Rectal smooth muscle tissue (tissue), 1 donor: ENCODE measurements around the gene GTPBP10.
"Not testable (repeated sequence)": the region's sequence is repeated elsewhere in the genome, so short reads cannot be mapped to it uniquely, and the experiment has no call there.

Experiments used
- H3K27ac ChIP-seq: one replicate; pipeline ENCODE4 v1.7.0; 2013; ENCODE audit warnings: low read depth, low read length, inconsistent platforms
- H3K27me3 ChIP-seq: one replicate; pipeline ENCODE4 v1.7.0; 2013; ENCODE audit warnings: low read length; ENCODE audit not compliant: control insufficient read depth, insufficient read depth
- H3K36me3 ChIP-seq: one replicate; pipeline ENCODE4 v1.7.0; 2013; ENCODE audit warnings: low read length; ENCODE audit not compliant: control insufficient read depth, insufficient read depth
- H3K4me1 ChIP-seq: one replicate; pipeline ENCODE4 v1.7.0; 2013; ENCODE audit warnings: low read length; ENCODE audit not compliant: control insufficient read depth, insufficient read depth
- H3K4me3 ChIP-seq: one replicate; pipeline ENCODE4 v1.7.0; 2013; ENCODE audit warnings: low read length
- H3K9ac ChIP-seq: one replicate; pipeline ENCODE4 v1.7.0; 2013; ENCODE audit warnings: low read length

The GTPBP10 gene

GRCh38 chr7:90334193-90334843 lies 12.2 kb upstream of the GTPBP10 start:
- no peaks in the 10 kb centered on the region for H3K36me3 ChIP-seq
- no peaks in the 10 kb centered on the region for H3K27me3 ChIP-seq
- H3K27ac ChIP-seq: no peak overlapping the region
- no peak overlapping the region for H3K4me3 ChIP-seq
- no peak overlapping the region for H3K9ac ChIP-seq
- no peaks in the 10 kb centered on the region for H3K4me1 ChIP-seq

GRCh38 chr7:90334926-90335325 lies 11.6 kb upstream of the GTPBP10 start:
- not testable (repeated sequence) for H3K27ac ChIP-seq, H3K9ac ChIP-seq, H3K27me3 ChIP-seq, H3K4me3 ChIP-seq, H3K36me3 ChIP-seq, H3K4me1 ChIP-seq

GRCh38 chr7:90337106-90337505 lies 9.4 kb upstream of the GTPBP10 start:
- Histone ChIP-seq H3K36me3 (no peaks in the 10 kb centered on the region), H3K9ac (no peak overlapping the region), H3K4me1 (no peaks in the 10 kb centered on the region), H3K27me3 (no peaks in the 10 kb centered on the region), H3K4me3 (no peak overlapping the region), H3K27ac (no peak overlapping the region)

GRCh38 chr7:90345016-90345415 lies 1.5 kb upstream of the GTPBP10 start:
- no peak overlapping the region for H3K9ac ChIP-seq
- no peaks in the 10 kb centered on the region for H3K36me3 ChIP-seq
- no peak overlapping the region for H3K27ac ChIP-seq
- no peaks in the 10 kb centered on the region for H3K27me3 ChIP-seq
- peaks cover 5% of the 10 kb centered on the region for H3K4me1 ChIP-seq
- peak overlapping the region; percentile 99 for H3K4me3 ChIP-seq

GRCh38 chr7:90345595-90346335 lies 751 bp upstream of the GTPBP10 start:
- peak overlapping the region; percentile 36 for H3K9ac ChIP-seq
- no peaks in the 10 kb centered on the region for H3K36me3 ChIP-seq
- no peaks in the 10 kb centered on the region for H3K27me3 ChIP-seq
- H3K4me3 ChIP-seq: peak overlapping the region; percentile 99
- peaks cover 5% of the 10 kb centered on the region for H3K4me1 ChIP-seq
- peak overlapping the region; percentile 86 for H3K27ac ChIP-seq

- Histone ChIP-seq H3K9ac (no peak overlapping the region), H3K4me3 (peak overlapping the region; percentile 24), H3K27ac (no peak overlapping the region), H3K36me3 (no peaks in the 10 kb centered on the region), H3K4me1 (peaks cover 5% of the 10 kb centered on the region), H3K27me3 (no peaks in the 10 kb centered on the region)
Measured at GRCh38 chr7:90347759-90348158, 1.2 kb downstream of the GTPBP10 start.

- Histone ChIP-seq H3K9ac (no peak overlapping the region), H3K36me3 (no peaks in the 10 kb centered on the region), H3K4me1 (peaks cover 5% of the 10 kb centered on the region), H3K27me3 (no peaks in the 10 kb centered on the region), H3K27ac (no peak overlapping the region), H3K4me3 (no peak overlapping the region)
Measured at GRCh38 chr7:90349305-90349704, 2.8 kb downstream of the GTPBP10 start.

- not testable (repeated sequence) for H3K4me3 ChIP-seq, H3K9ac ChIP-seq, H3K27ac ChIP-seq, H3K4me1 ChIP-seq, H3K27me3 ChIP-seq, H3K36me3 ChIP-seq
Measured at GRCh38 chr7:90350032-90350431, 3.5 kb downstream of the GTPBP10 start.

- no peaks in the 10 kb centered on the region for H3K36me3 ChIP-seq
- H3K27ac ChIP-seq: no peak overlapping the region
- H3K4me3 ChIP-seq: no peak overlapping the region
- H3K4me1 ChIP-seq: peaks cover 5% of the 10 kb centered on the region
- H3K9ac ChIP-seq: no peak overlapping the region
- no peaks in the 10 kb centered on the region for H3K27me3 ChIP-seq
Measured at GRCh38 chr7:90351987-90352386, 5.5 kb downstream of the GTPBP10 start.

- peaks cover 4% of the 10 kb centered on the region for H3K36me3 ChIP-seq
- H3K4me3 ChIP-seq: no peak overlapping the region
- H3K27ac ChIP-seq: no peak overlapping the region
- H3K27me3 ChIP-seq: no peaks in the 10 kb centered on the region
- H3K4me1 ChIP-seq: no peaks in the 10 kb centered on the region
- no peak overlapping the region for H3K9ac ChIP-seq
Measured at GRCh38 chr7:90383422-90383821, 36.9 kb downstream of the GTPBP10 start.

GRCh38 chr7:90383861-90384260 lies 37.3 kb downstream of the GTPBP10 start:
- no peak overlapping the region for H3K27ac ChIP-seq
- H3K4me1 ChIP-seq: no peaks in the 10 kb centered on the region
- H3K9ac ChIP-seq: no peak overlapping the region
- no peaks in the 10 kb centered on the region for H3K27me3 ChIP-seq
- H3K4me3 ChIP-seq: no peak overlapping the region
- H3K36me3 ChIP-seq: peaks cover 4% of the 10 kb centered on the region

GRCh38 chr7:90384433-90384832 lies 37.9 kb downstream of the GTPBP10 start:
- H3K27ac ChIP-seq: no peak overlapping the region
- no peaks in the 10 kb centered on the region for H3K36me3 ChIP-seq
- no peaks in the 10 kb centered on the region for H3K4me1 ChIP-seq
- no peak overlapping the region for H3K4me3 ChIP-seq
- no peaks in the 10 kb centered on the region for H3K27me3 ChIP-seq
- no peak overlapping the region for H3K9ac ChIP-seq
